Fibroblast of the aortic adventitia (primary cell): ENCODE measurements around the gene SAA1. TPM values are rescaled to one million over a fixed set of nuclear protein-coding genes. Genes with fewer than 3 reads are reported as not detected.

ENCODE experiments used
- DNase-seq: peaks from one replicate; pipeline ENCODE4 v3.0.0-alpha.2; 2010; ENCODE audit warnings: low read depth
- H3K4me3 ChIP-seq: 2 replicates; pipeline ENCODE4 v1.5.1; 2011; ENCODE audit warnings: low read depth, mild to moderate bottlenecking, control low read depth, low read length, moderate library complexity
- CTCF ChIP-seq: IDR thresholded peaks from 2 replicates; pipeline ENCODE4 v1.5.1; 2011; ENCODE audit warnings: mild to moderate bottlenecking, low read length, control low read depth, inconsistent platforms; ENCODE audit not compliant: insufficient read depth
- small RNA-seq: library from RNA; depleted of rRNA; stranded (forward); fragments of <200 nt; gene quantifications from one replicate; pipeline ENCODE3, GENCODE V24; 2012
- total RNA-seq: library from RNA; depleted of rRNA; stranded (reverse); fragments of >200 nt; gene quantifications from 2 replicates; pipeline ENCODE4 v1.2.3, GENCODE V29; 2012; ENCODE audit warnings: low replicate concordance

The SAA1 gene
- total RNA-seq, 1 donor: not detected

GRCh38 chr11:18317551-18317950 lies 51.5 kb downstream of the SAA1 start:
- no peak for DNase-seq
- no peak for TF ChIP-seq CTCF
- H3K4me3 ChIP-seq: no peak overlapping the region

Small RNA genes within 50 kb of the gene (small RNA-seq; reads per million reads assigned to genes)
- gene RNA5SP333 (not detected), gene RNA5SP334 (not detected)

Other genes with a start within 250 kb of the SAA1 start
- 0.18 and 1.2 TPM in 2 replicates for gene TPH1, start 220.0 kb upstream of the SAA1 start, total RNA-seq
- 15.1 and 48.5 TPM in 2 replicates for gene SAAL1, start 160.2 kb upstream of the SAA1 start, total RNA-seq
- not detected in 2 replicates for gene MRGPRX3, start 133.7 kb upstream of the SAA1 start, total RNA-seq
- gene MRGPRX4, start 93.4 kb upstream of the SAA1 start, total RNA-seq: not detected in 2 replicates
- 0.27 TPM in 1 of 2 replicates, not detected in the other for gene SAA4, start 29.5 kb upstream of the SAA1 start, total RNA-seq
- gene SAA2, start 17.6 kb upstream of the SAA1 start, total RNA-seq: not detected in 2 replicates
- 32.3 and 43.3 TPM in 2 replicates for gene HPS5, start 55.9 kb downstream of the SAA1 start, total RNA-seq
- gene GTF2H1, start 56.3 kb downstream of the SAA1 start, total RNA-seq: 71.5 and 95.4 TPM in 2 replicates
- gene LDHA, start 128.3 kb downstream of the SAA1 start, total RNA-seq: 404 and 1,021 TPM in 2 replicates
- 0.33 TPM in 1 of 2 replicates, not detected in the other for gene LDHC, start 146.1 kb downstream of the SAA1 start, total RNA-seq
- not detected in 2 replicates for gene LDHAL6A, start 189.6 kb downstream of the SAA1 start, total RNA-seq